Fibroblast of skin of abdomen (primary cell): Measurements from ENCODE around the gene KLHL35.
"Not testable (repeated sequence)": the region's sequence is repeated elsewhere in the genome, so short reads cannot be mapped to it uniquely, and the experiment has no call there.

ENCODE experiments used
- DNase-seq: peaks from one replicate; pipeline ENCODE4 v3.0.0-alpha.2; 2013

The KLHL35 gene

DNA sequence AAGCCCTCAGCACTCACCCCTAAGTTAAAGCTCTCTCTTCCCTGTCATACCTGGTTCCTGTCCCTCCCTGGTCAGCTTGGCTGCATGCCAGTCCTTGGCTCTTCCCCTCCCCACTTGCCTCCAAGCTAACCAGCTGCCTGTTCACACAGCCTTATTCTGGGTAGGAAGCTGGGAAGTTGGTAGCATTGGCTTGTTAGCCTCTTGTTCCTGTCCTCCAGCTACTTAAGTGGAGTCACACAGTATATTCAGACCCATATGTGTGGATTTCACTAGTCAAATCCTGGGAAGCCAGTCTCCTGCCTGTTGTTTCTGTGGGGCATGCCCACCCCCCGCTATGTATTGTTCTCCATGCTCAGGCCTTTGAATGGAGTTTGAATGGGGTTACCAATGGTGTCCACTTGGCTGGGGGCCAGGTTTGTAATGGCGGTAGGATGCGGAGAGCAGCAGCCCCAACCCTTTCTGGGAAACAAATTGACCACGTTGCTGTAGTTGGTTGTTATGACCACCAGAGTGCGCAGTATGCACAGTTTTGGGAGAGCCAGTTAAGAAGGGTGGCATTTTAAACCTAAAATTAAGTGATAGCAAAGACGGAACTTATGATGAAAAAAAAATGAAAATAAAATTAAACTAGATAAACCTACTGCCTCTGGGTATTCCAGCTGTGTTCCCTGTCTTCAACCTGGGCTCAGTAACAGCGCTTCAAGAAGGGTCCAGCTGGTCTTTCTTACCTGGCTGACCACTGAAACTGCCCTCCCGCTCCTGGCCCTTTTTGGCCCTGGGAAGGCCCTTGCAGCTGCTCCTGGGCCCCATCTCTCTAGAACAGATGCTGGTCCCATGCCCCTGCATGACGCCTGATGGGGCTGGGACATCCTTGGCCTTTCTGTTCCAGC is 44.4 kb downstream of the KLHL35 start:
- peak; percentile 76 for DNase-seq

DNA sequence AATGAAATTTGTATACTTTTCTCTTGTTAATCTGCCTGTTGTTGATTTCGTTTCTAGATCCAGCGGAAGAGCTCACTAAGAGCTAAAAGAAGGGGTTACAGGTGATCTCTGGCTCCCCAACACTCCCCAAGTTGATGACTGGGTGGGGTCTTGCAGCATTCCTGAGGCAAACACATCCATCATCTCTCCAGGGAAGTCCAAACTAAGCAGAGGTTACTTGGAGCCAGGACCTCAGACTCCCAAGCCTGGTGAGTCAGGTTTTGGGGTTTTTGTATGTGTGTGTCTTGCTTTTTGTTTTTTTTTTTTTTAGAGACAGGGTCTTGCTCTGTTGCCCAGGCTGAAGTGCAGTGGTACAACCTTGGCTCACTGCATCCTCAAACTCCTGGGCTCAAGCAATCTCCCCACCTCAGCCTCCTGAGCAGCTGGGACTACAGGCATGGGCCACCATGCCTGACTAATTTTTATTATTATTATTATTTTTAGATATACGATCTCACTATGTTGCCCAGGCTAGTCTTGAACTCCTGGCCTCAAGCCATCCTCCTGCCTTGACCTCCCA is 45.2 kb downstream of the KLHL35 start:
- DNase-seq = peak; percentile 13

DNA sequence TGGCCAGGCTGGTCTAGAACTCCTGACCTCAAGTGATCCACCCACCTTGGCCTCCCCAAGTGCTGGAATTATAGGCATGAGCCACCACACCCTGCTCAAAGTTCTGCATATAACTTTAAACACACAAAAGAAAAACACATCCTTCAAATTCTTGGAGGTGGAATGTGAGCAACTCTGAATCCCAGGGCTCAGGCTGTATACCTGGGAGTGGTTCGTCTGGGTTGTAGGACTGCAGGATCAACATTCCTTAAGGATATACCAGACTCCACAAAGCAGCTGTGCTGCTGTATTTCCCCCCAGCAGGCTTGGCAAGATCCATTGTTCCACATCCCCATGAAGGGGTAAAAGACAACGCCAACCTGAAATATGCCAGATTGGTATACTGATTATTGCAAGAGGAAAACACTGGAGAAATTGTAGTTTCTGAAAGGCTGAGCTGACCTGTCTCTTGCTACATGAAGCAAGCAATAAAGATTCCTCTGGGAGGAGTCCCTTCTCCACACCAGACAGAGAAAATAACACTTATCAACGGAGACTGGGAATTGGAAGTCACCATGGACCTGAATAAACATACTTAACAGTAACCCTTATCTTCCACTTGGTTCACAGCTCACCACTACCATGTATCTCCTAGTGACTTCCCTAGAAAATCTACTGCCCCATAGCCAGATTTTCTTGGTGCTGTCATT is 45.9 kb downstream of the KLHL35 start:
- peak; percentile 39 for DNase-seq

DNA sequence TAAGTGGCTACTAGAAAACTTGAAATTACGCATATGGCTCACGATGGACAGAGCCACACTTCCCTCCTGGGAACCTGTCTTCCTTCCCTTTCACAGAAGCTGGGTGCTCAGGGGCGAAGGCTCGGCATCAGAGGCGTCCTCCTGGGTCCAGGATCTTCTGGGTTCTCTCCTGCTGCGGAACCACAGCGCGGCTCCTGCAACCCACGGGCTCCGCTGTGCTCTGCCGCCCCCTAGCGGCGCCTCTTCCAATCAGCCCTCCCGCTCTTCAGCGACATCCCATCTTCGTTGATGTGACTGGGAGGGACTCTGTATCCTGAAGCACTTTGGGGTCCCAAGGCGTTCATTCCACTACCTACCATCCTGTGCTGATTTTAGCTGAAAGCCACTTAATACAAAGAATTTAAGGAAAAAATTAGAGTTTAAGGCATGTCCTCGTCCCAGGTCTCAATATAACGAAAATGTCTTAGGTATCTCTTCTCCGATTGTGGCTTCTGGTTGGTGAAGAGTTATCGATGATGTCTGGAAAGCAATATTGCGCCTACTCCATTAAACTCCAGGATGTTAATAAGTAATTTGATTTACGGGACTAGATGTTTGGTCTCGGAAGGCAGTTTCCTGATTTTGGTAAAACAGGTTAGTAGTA is 48.4 kb downstream of the KLHL35 start:
- DNase-seq = peak; percentile 38

DNA sequence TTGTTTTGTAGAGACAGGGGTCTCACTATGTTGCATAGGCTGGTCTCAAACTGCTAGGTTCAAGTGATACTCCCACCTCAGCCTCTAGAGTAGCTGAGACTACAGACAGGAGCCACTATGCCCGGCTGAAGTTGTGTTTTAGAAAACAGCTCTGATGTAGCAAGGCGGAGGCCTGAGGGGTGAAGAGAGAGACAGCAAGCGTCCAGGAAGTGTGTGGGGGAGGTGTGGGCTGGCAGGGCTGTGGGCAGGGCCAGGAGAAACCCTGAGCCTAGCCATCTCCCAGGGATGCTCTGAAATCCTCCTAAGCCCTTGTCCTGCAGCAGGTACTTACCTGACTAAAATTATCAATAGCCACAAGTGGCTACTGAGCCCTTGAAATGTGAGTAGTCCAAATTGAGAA is 49.8 kb downstream of the KLHL35 start:
- no peak for DNase-seq

DNA sequence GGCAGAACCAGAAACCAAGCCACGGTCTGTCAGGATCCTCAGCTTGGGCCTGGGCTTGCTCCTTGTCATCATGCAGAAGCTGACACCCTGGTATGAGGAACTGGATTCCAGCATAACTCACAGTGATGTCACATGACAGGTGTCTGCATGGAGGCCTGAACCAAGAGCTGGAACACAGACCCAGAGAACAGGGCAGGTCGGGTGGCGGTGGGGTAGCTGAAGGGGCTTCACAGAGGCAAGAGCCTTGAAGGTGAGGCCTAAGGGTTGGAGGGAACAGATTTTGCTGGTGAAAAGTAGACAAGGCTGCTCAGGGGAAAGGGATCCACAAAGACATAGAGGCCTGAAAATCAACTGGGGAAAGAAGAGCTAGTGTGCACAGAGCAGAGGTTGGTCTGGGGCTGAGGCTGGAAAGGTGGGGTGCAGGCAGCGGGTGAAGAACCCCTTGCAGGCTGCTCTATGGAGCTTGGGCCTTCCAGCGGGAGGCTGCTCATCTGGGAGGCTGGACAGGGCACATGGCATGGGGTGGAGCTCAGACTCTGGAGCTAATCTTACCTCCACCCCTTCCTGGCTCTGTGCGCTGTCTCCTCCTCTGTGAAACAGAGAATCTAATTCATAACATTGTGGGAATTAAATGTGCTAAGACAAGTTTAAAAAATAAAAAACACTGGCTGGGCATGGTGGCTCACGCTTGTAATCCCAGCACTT is 52.1 kb downstream of the KLHL35 start:
- DNase-seq = no peak

DNA sequence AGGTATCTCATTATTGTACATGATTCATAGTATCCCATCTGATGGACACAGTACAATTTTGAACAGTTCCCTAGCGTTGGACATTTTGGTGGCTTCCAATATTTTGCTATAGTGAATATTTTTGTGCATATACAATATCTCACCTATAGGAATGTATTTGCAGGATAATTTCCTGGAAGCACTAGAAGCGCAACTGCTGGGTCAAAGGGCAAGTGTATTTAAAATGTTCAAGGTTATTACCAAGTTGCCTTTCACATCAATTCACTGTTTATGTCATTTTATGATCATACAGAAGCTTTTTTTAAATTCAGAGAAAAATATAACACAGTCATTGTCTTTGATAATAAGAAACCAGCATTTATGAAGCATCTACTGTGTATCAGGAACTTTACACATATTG is 52.8 kb downstream of the KLHL35 start:
- DNase-seq = no peak

DNA sequence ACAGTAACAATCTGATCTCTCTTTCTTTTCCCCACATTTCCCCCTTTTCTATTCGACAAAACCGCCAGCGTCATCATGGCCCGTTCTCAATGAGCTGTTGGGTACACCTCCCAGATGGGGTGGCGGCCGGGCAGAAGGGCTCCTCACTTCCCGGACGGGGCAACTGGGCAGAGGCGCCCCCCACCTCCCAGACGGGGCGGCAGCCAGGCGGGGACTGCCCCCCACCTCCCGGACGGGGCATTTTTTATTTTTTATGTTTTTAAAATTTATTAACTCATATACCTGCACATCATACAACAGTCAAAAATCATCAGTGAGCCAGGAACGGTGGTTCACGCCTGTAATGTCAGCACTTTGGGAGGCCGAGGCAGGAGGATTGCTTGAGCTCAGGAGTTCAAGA is 54.2 kb downstream of the KLHL35 start:
- DNase-seq = not testable (repeated sequence)

DNA sequence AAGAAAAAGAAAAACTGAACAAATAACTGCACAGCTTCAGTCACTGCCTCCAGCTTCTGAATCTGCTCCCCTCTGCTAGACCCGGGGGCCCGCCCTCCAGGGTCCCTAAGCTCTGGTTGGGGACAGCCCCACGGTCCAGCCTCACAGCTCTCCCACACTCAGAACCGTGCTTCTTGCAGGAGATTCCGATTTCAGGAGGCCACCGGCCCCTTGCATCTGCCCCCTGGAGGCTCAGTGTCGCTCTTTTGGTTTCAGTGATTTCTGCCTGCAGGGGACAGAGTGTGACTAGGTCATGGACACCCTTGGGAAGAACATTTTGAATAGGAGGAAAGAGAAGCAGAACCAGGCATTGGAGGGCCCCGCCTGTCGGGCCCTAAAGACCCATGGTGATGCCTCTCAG is 56.8 kb downstream of the KLHL35 start:
- DNase-seq = no peak

DNA sequence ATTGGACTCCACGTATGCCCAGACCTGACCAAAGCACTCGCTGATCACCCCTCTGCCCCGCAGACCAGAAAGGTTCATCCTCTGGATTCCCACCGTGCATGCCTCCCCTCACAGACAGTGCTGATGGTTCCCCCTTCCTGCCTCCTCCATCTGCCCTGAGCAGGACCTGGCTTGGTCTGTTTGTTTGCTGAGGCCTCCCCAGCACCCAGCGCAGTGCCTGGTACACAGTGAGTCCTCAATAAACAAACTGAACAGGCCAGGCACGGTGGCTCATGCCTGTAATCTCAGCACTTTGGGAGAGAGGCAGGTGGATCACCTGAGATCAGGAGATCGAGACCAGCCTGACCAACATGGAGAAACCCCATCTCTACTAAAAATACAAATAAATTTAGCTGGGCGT is 57.4 kb downstream of the KLHL35 start:
- no peak for DNase-seq

DNA sequence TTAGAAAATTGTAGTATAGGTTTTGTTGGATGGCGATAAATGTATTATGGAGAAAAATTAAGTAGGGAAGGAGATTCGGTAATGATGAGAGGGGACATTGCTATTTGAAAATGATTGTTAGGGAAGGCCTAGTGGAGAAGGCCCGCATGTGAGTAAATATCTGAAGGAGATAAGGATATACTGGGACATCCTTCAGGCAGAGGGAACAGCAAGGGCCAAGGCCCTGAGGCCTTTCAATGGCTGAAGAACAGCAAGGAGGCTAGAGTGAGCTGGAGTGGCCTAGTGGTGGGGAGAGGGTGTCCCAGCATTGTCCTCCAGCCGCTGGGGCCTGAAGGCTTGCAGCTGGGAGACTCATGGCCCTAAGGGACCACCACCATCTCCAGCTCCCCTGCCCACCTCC is 58.4 kb downstream of the KLHL35 start:
- DNase-seq = no peak

DNA sequence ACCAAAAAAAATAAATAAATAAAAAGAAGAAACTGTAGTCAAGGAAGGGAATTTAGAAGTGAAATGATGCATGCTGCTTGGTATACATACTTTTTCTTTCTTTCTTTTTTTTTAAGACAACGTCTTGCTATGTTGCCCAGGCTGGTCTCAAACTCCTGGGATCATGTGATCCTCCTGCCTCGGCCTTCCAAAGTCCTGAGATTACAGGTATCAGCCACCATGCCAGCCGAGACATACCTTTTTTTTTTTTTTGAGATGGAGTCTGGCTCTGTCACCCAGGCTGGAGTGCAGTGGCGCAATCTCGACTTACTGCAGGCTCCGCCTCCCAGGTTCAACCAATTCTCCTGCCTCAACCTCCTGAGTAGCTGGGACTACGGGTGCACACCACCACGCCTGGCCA is 59.8 kb downstream of the KLHL35 start:
- DNase-seq = no peak
